SU-DHL-6 (cell line): ENCODE data around the gene GPR42.

Experiments
- H2AFZ ChIP-seq: fragments of 200-600 bp; sonication (generic); 2 replicates; pipeline ENCODE4 v1.6.1; 2014; ENCODE audit warnings: low read depth, mild to moderate bottlenecking, moderate library complexity, mixed read lengths, antibody characterized with exemption, low read length; ENCODE audit not compliant: severe bottlenecking
- H3F3A ChIP-seq: fragments of 200-600 bp; shearing (Covaris generic); 2 replicates; pipeline ENCODE4 v1.6.0; 2016; ENCODE audit warnings: antibody characterized with exemption, mild to moderate bottlenecking; ENCODE audit not compliant: insufficient read depth
- H3K27ac ChIP-seq: fragments of 200-600 bp; sonication (generic); 2 replicates; pipeline ENCODE4 v1.5.1; 2016; ENCODE audit warnings: low read depth, mild to moderate bottlenecking, low read length, moderate library complexity, mixed read lengths
- H3K27me3 ChIP-seq: fragments of 200-600 bp; sonication (generic), shearing (Covaris generic); 2 replicates; pipeline ENCODE4 v1.6.0; 2014; ENCODE audit warnings: mild to moderate bottlenecking, low read length
- H3K36me3 ChIP-seq: fragments of 200-600 bp; sonication (generic); 2 replicates; pipeline ENCODE4 v1.6.1; 2014; ENCODE audit warnings: mild to moderate bottlenecking, low read length, mixed read lengths
- H3K4me2 ChIP-seq: fragments of 300-600, 200-600 bp; shearing (Covaris generic), sonication (generic); 2 replicates; pipeline ENCODE4 v1.6.0; 2014; ENCODE audit warnings: low read length, low read depth, mild to moderate bottlenecking; ENCODE audit not compliant: poor library complexity, severe bottlenecking
- H3K4me3 ChIP-seq: fragments of 200-600 bp; sonication (generic); 2 replicates; pipeline ENCODE4 v1.5.1; 2014; ENCODE audit warnings: antibody characterized with exemption, low read length, mild to moderate bottlenecking, mixed read lengths; ENCODE audit not compliant: insufficient read depth, poor library complexity, severe bottlenecking
- H3K79me2 ChIP-seq: fragments of 200-600 bp; sonication (generic); 2 replicates; pipeline ENCODE4 v1.6.1; 2014; ENCODE audit warnings: mild to moderate bottlenecking, low read length, moderate library complexity; ENCODE audit not compliant: insufficient read depth
- H3K9ac ChIP-seq: fragments of 200-600 bp; sonication (generic); 2 replicates; pipeline ENCODE4 v1.7.0; 2014; ENCODE audit warnings: mild to moderate bottlenecking, low read length
- H3K9me2 ChIP-seq: fragments of 200-600 bp; sonication (generic); replicated peaks from 2 replicates; pipeline ENCODE4 v1.6.1; 2014; ENCODE audit warnings: low read length; ENCODE audit not compliant: insufficient read depth
- H3K9me3 ChIP-seq: fragments of 200-600 bp; sonication (generic); 2 replicates; pipeline ENCODE4 v1.6.1; 2014; ENCODE audit warnings: low read length, mixed read lengths; ENCODE audit not compliant: insufficient read depth
- H4K20me1 ChIP-seq: fragments of 200-600 bp; sonication (generic); 2 replicates; pipeline ENCODE4 v1.6.1; 2014; ENCODE audit warnings: low read depth, mild to moderate bottlenecking, antibody characterized with exemption, low read length, moderate library complexity, mixed read lengths
- CTCF ChIP-seq: fragments of 200-600 bp; sonication (generic); IDR thresholded peaks from one replicate; pipeline ENCODE4 v1.5.1; 2017; ENCODE audit warnings: antibody characterized with exemption, mild to moderate bottlenecking, low read length, moderate library complexity; ENCODE audit not compliant: insufficient read depth, poor library complexity, severe bottlenecking
- EZH2phosphoT487 ChIP-seq: fragments of 200-600 bp; sonication (generic), shearing (Covaris generic); conservative IDR thresholded peaks from 2 replicates; pipeline ENCODE4 v1.6.1; 2018; ENCODE audit warnings: mild to moderate bottlenecking, antibody characterized with exemption, low read length, moderate library complexity, mixed read lengths

Gene GPR42

GRCh38 chr19:35379992-35380391 is 9.1 kb downstream of the GPR42 start:
- Histone ChIP-seq H3K79me2 (no peaks in the 10 kb centered on the region), H3F3A (no peaks in the 10 kb centered on the region), H3K9me3 (peaks cover 5% of the 10 kb centered on the region; the same call in 1 of the 2 replicates), H3K4me2 (no peak overlapping the region), H3K27ac (no peak overlapping the region), H4K20me1 (no peaks in the 10 kb centered on the region), H3K36me3 (no peaks in the 10 kb centered on the region), H3K27me3 (no peaks in the 10 kb centered on the region), H3K9me2 (no peaks in the 10 kb centered on the region), H3K9ac (no peak overlapping the region), H2AFZ (no peak overlapping the region), H3K4me3 (no peak overlapping the region)
- TF ChIP-seq CTCF (no peak), EZH2phosphoT487 (no peak)

GRCh38 chr19:35380450-35381124 is 9.7 kb downstream of the GPR42 start:
- Histone ChIP-seq H3K9me3 (peaks cover 9% of the 10 kb centered on the region; the same call in 1 of the 2 replicates), H3K9me2 (no peaks in the 10 kb centered on the region), H3K27ac (no peak overlapping the region), H2AFZ (no peak overlapping the region), H3K27me3 (no peaks in the 10 kb centered on the region), H3K79me2 (no peaks in the 10 kb centered on the region), H4K20me1 (no peaks in the 10 kb centered on the region), H3K36me3 (no peaks in the 10 kb centered on the region), H3F3A (no peaks in the 10 kb centered on the region), H3K4me2 (no peak overlapping the region), H3K4me3 (no peak overlapping the region), H3K9ac (no peak overlapping the region)
- TF ChIP-seq EZH2phosphoT487, result no peak
- TF ChIP-seq CTCF, result no peak

- no peaks in the 10 kb centered on the region for H4K20me1 ChIP-seq
- no peaks in the 10 kb centered on the region for H3K9me2 ChIP-seq
- TF ChIP-seq EZH2phosphoT487, result no peak
- no peak for TF ChIP-seq CTCF
- H3F3A ChIP-seq, result no peaks in the 10 kb centered on the region
- H3K27ac ChIP-seq, result no peak overlapping the region
- no peaks in the 10 kb centered on the region for H3K36me3 ChIP-seq
- no peak overlapping the region for H2AFZ ChIP-seq
- peaks cover 10% of the 10 kb centered on the region; the same call in 1 of the 2 replicates for H3K9me3 ChIP-seq
- H3K27me3 ChIP-seq, result no peaks in the 10 kb centered on the region
- no peaks in the 10 kb centered on the region for H3K79me2 ChIP-seq
- no peak overlapping the region for H3K9ac ChIP-seq
- H3K4me2 ChIP-seq, result no peak overlapping the region
- no peak overlapping the region for H3K4me3 ChIP-seq
Observed at GRCh38 chr19:35381318-35381717, 10.4 kb downstream of the GPR42 start.
